GM12874 (cell line): Measurements from ENCODE around the gene PPP1R1B.

Experiments
- TF ChIP-seq, protein P1 (sequence below): IDR thresholded peaks from 2 replicates; pipeline ENCODE4 v1.5.1; 2011; ENCODE audit warnings: low read depth, mild to moderate bottlenecking, control low read depth, low read length, moderate library complexity; ENCODE audit not compliant: insufficient read depth

The PPP1R1B gene

DNA sequence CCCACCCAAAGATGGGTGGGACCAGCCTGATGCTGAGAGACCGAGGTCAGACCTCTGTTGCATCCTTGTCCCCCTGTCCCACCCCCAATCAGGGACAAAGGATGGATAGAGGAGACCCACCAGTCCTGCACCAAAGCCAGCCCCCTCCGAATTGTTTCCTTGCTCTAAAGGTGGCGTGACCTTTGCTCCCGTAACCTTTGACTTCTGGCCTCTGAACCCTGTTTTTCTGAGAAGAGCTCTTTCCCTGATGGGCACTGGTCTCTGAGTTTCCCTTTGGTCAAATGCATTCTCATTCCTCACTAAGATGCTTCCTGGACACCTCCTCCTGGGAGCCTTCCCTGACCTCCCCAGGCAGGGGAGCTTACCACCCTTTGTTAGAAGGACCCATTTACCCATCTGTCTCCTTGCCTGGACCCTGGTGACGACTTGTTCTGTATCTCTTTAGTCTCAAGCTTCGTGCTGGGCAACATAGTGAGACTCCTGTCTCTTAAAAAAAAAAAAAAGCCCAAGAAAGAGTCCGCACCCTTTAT is 13.8 kb upstream of the PPP1R1B start:
- TF ChIP-seq, protein P1, sequence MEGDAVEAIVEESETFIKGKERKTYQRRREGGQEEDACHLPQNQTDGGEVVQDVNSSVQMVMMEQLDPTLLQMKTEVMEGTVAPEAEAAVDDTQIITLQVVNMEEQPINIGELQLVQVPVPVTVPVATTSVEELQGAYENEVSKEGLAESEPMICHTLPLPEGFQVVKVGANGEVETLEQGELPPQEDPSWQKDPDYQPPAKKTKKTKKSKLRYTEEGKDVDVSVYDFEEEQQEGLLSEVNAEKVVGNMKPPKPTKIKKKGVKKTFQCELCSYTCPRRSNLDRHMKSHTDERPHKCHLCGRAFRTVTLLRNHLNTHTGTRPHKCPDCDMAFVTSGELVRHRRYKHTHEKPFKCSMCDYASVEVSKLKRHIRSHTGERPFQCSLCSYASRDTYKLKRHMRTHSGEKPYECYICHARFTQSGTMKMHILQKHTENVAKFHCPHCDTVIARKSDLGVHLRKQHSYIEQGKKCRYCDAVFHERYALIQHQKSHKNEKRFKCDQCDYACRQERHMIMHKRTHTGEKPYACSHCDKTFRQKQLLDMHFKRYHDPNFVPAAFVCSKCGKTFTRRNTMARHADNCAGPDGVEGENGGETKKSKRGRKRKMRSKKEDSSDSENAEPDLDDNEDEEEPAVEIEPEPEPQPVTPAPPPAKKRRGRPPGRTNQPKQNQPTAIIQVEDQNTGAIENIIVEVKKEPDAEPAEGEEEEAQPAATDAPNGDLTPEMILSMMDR: no peak

DNA sequence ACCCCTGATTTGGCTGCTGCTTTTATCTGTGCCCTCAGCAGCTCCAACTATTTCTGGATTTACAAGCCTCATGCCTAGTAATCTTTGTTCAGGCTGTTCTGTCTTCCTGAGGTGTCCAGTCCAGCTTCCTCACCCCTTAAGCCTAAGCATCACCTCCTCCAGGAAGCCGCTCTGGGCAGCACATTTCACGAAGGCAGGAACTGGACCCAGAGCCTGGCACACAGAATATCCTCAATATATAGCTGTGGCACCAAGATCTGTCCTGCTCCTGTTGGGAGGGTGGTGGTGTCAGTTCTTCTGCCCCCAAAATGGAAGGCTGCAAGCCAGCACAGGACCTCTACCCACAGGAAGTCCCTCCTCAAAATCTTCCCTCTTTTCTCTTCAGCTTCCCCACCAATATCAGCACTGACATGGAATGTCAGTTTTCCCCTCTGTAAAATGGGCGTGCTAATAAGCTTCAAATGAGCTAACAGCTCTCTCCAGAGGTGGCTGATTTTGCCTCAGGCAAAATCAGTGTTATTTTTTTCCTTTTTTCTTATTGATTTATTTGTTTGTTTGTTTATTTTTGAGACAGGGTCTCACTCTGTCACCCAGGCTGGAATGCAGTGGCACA is 12.1 kb upstream of the PPP1R1B start:
- TF ChIP-seq, protein P1: no peak

DNA sequence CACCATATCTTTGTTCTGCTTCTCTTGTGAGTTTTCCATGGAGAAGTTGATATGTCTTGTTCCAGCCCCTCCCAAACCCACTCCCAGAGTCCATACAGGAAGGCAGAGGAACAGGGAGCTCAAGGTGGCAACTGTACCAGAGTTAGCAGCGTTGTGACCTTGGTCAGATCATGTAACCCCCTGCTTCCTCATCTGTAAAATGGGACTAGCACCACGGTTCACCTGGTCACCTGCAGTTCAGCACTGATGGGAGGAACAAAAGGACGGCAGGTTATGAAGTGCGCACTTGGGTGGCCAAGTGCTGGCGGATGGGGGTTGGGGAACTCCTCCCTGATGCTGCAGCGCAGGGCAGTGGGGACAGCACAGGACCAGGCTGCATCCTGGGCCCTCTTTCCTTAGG is 11.3 kb upstream of the PPP1R1B start:
- TF ChIP-seq, protein P1: no peak

DNA sequence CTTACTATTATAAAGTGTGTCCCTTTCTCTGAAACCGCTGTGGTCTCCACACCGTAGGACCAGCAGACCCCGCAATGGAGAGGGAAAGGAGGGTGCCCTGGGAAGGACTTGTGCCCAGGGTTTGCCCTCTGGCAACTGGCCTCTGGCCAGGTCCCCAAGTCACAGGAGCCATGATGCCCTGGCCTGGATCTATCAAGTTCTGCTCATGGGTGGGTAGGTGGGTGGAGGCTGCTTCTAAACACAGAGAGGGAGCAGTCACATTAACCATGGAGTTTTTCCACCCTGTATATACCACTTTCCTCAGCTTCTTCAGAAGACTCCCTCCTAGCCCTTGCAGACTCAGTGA is 9.7 kb upstream of the PPP1R1B start:
- TF ChIP-seq, protein P1: no peak

DNA sequence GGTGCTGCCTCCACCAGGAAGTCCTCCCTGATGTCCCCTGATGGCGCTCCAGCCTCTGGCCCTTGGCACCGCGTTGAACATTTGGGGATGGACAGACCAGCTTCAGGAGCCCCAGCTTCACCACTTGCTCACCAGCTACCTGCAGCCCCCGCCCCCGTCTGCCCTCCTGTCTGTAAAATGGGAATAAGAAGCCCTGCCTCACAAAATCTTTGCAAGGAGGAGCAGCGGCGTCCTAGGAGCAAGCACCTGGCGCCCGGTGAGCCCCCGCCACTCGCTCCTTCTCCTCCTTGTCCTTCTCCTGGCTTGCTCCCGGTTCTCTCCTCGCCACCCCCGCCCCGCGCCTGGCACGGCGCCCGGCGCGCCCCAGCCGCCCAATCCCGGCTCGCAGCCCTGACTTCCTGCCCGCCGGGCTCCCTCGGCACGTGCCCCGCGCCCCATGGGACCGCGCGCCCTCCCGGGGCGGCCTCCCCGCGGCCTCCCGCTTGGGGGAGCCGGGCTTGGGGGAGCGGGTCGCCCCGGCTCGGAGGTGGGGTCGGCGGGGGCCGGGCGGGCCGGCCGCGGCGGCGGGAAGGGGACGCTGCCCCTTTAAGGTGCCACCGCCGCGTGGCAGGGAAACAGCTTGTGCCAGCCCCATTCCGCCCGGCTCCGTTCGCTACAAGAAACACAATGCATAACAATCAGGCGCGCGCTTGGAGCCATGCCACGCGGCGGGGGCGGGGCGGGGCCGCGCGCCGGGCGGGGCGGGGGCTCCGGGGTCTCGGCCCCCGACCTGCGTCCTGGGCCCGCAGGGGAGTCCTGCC is 9.1 kb upstream of the PPP1R1B start:
- TF ChIP-seq, protein P1: no peak

DNA sequence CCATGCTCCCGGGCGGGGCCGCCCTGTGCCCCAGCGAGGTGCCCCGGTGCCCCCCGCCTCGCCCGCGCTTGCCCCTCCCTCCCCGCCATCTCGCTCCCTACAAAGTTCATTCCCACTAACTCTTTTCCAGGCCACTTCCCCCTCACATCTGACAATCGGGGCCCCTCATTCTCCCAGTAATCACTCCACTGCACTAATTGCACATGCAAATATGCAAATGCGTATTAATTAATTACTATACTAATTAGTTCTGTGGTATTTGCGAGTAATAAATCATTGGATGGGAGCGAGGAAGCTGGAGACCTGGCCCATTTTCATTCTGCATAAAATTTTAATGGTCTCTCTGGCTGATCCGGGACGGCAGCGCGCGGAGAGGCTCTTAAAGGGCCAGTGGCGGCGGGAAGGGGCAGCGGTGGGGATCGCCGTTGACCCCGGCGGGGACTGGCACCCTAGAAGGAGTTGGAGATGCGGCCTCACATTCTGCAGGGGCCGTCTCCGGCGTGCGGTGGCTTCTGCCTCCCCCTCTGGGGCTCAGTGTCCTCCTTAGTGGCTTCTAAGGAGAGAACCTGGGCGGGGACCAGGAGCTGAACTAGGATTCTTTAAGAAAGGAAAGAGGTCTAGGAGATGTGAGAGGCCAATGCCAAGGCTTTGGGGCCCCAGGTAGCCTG is 8.4 kb upstream of the PPP1R1B start:
- TF ChIP-seq, protein P1: no peak
